ENCODE measurements around the gene DCHS2. TPM values are rescaled to one million over a fixed set of nuclear protein-coding genes. Genes with fewer than 3 reads are reported as not detected.

DCHS2 gene
- total RNA-seq, 1 experiment from 2014 or later: 0.02 TPM

DNA sequence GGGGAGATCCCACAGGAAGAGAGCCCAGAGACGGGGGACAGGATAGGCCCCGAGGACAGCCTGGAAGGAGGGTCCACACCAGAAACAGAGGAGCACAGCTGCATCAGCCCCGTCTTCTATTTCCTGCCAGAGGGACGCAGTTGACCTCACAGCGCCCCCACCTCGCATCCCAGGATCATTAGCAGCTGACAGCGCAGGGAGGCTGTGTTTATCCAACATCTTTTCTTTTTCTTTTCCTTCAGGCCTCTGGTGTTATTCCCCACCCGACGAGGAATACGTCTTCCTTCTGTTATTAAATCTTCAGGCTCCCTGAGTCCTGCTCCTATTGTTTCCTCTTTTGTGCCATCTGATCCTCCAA, 75.4 kb downstream of the DCHS2 start:
- intact Hi-C loops (cut with micrococcal nuclease; ENCODE audit: unreplicated experiment): no loop called here
- no peaks in the 10 kb centered on the region for H3K27me3 ChIP-seq (ENCODE audit: insufficient read depth, low read depth)
- no peak for DNase-seq
- no TSS peak for BruUV-seq (replicated peaks)
- H2AFZ ChIP-seq: peak overlapping the region; percentile 80
- TF ChIP-seq EZH2 (IDR thresholded peaks at IDR 0.05; ENCODE audit: low read depth): no peak
- TF ChIP-seq, protein P1, sequence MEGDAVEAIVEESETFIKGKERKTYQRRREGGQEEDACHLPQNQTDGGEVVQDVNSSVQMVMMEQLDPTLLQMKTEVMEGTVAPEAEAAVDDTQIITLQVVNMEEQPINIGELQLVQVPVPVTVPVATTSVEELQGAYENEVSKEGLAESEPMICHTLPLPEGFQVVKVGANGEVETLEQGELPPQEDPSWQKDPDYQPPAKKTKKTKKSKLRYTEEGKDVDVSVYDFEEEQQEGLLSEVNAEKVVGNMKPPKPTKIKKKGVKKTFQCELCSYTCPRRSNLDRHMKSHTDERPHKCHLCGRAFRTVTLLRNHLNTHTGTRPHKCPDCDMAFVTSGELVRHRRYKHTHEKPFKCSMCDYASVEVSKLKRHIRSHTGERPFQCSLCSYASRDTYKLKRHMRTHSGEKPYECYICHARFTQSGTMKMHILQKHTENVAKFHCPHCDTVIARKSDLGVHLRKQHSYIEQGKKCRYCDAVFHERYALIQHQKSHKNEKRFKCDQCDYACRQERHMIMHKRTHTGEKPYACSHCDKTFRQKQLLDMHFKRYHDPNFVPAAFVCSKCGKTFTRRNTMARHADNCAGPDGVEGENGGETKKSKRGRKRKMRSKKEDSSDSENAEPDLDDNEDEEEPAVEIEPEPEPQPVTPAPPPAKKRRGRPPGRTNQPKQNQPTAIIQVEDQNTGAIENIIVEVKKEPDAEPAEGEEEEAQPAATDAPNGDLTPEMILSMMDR (conservative IDR thresholded peaks at IDR 0.05): no peak
- peak overlapping the region; percentile 79 for H3K4me2 ChIP-seq
- ChIA-PET POLR2A (ENCODE audit: unreplicated experiment) (no interaction called here), CTCF (interaction anchor here (0.7 kb wide), 1 partner anchor 87 kb away, joined by 14 read pairs; no protein-coding TSS in a partner anchor)
- H3F3A ChIP-seq (ENCODE audit: insufficient read depth, low read depth): no peaks in the 10 kb centered on the region
- H3K79me2 ChIP-seq (ENCODE audit: low read depth): no peaks in the 10 kb centered on the region
- H4K20me1 ChIP-seq (ENCODE audit: insufficient read depth): no peaks in the 10 kb centered on the region
- no peaks in the 10 kb centered on the region for H3K9me3 ChIP-seq (ENCODE audit: insufficient read depth, low read depth)
- H3K9me2 ChIP-seq (ENCODE audit: insufficient read depth): no peaks in the 10 kb centered on the region
- no peaks in the 10 kb centered on the region for H3K4me1 ChIP-seq (replicated peaks; ENCODE audit: insufficient read depth)
- H3K27ac ChIP-seq: no peak overlapping the region
- no peaks in the 10 kb centered on the region for H3K36me3 ChIP-seq (ENCODE audit: low read depth)
- H3K4me3 ChIP-seq: peak overlapping the region; percentile 53

DNA sequence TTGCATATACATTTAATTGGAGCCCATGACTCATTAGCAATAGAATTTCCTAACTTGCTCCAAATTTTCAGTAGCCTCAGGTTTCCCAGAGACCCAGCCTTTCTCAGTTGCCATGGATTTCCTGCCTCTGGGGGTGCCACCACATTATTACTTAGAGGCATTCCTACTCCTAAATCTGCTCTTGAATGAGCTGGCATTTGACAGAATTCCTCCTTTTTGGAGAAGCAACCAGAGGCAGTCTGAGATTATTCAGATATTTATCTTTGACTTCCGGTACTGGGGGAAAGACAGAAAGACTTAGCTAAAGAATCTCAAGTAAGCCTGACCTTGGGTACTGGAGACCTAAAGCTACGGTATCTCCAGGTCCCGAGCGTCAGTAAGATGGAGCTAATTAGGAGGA, 76.3 kb downstream of the DCHS2 start:
- Histone ChIP-seq H3F3A (ENCODE audit: insufficient read depth, low read depth) (no peaks in the 10 kb centered on the region), H3K27ac (no peak overlapping the region), H4K20me1 (ENCODE audit: insufficient read depth) (no peaks in the 10 kb centered on the region), H3K4me2 (no peak overlapping the region), H3K27me3 (ENCODE audit: insufficient read depth, low read depth) (no peaks in the 10 kb centered on the region), H3K36me3 (ENCODE audit: low read depth) (no peaks in the 10 kb centered on the region), H3K9me2 (ENCODE audit: insufficient read depth) (no peaks in the 10 kb centered on the region), H3K9me3 (ENCODE audit: insufficient read depth, low read depth) (no peaks in the 10 kb centered on the region), H2AFZ (no peak overlapping the region), H3K4me3 (no peak overlapping the region), H3K4me1 (replicated peaks; ENCODE audit: insufficient read depth) (no peaks in the 10 kb centered on the region), H3K79me2 (ENCODE audit: low read depth) (no peaks in the 10 kb centered on the region)
- no TSS peak for BruUV-seq (replicated peaks)
- POLR2A ChIA-PET (ENCODE audit: unreplicated experiment): no interaction called here
- no peak for TF ChIP-seq EZH2 (IDR thresholded peaks at IDR 0.05; ENCODE audit: low read depth)
- TF ChIP-seq, protein P1 (conservative IDR thresholded peaks at IDR 0.05): no peak
- intact Hi-C loops (cut with micrococcal nuclease; ENCODE audit: unreplicated experiment): no loop called here
- DNase-seq: no peak
- CTCF ChIA-PET: interaction anchor here (0.7 kb wide), 1 partner anchor 68 kb away, joined by 4 read pairs; no protein-coding TSS in a partner anchor

- Histone ChIP-seq H3K4me2 (no peak overlapping the region), H3K4me1 (replicated peaks; ENCODE audit: insufficient read depth) (no peaks in the 10 kb centered on the region), H3K27ac (no peak overlapping the region), H3F3A (ENCODE audit: insufficient read depth, low read depth) (no peaks in the 10 kb centered on the region), H2AFZ (no peak overlapping the region), H3K9me2 (ENCODE audit: insufficient read depth) (no peaks in the 10 kb centered on the region), H4K20me1 (ENCODE audit: insufficient read depth) (no peaks in the 10 kb centered on the region), H3K9me3 (ENCODE audit: insufficient read depth, low read depth) (no peaks in the 10 kb centered on the region), H3K27me3 (ENCODE audit: insufficient read depth, low read depth) (no peaks in the 10 kb centered on the region), H3K4me3 (no peak overlapping the region), H3K79me2 (ENCODE audit: low read depth) (no peaks in the 10 kb centered on the region), H3K36me3 (ENCODE audit: low read depth) (no peaks in the 10 kb centered on the region)
- intact Hi-C loops (cut with micrococcal nuclease; ENCODE audit: unreplicated experiment): no loop called here
- TF ChIP-seq, protein P1 (conservative IDR thresholded peaks at IDR 0.05): no peak
- no peak for TF ChIP-seq EZH2 (IDR thresholded peaks at IDR 0.05; ENCODE audit: low read depth)
- BruUV-seq (replicated peaks): no TSS peak
- ChIA-PET POLR2A (ENCODE audit: unreplicated experiment) (no interaction called here), CTCF (no interaction called here)
- no peak for DNase-seq
These were observed 76.8 kb downstream of the DCHS2 start for GRCh38 chr4:154414796-154415195.
